Hepatocyte (in vitro differentiated cells): Measurements from ENCODE around the gene SPTBN2. TPM values are rescaled to one million over a fixed set of nuclear protein-coding genes. Genes with fewer than 3 reads are reported as not detected.

Experiments
- DNase-seq: peaks from one replicate; pipeline ENCODE4 v3.0.0-alpha.2; 2016; ENCODE audit warnings: low spot score
- H2AFZ ChIP-seq: fragments of 200-600 bp; sonication (generic); 2 replicates; pipeline ENCODE4 v1.6.0; 2016; ENCODE audit warnings: antibody characterized with exemption, mild to moderate bottlenecking
- H3K27ac ChIP-seq: fragments of 200-600 bp; sonication (generic); 2 replicates; pipeline ENCODE4 v1.5.1; 2016; ENCODE audit warnings: mild to moderate bottlenecking
- H3K27me3 ChIP-seq: fragments of 200-600 bp; sonication (generic); 2 replicates; pipeline ENCODE4 v1.6.1; 2016
- H3K36me3 ChIP-seq: fragments of 200-600 bp; sonication (generic); replicated peaks from 2 replicates; pipeline ENCODE4 v1.5.1; 2016; ENCODE audit warnings: low read depth; ENCODE audit not compliant: insufficient read depth
- H3K4me1 ChIP-seq: fragments of 200-600 bp; sonication (generic); 2 replicates; pipeline ENCODE4 v1.5.1; 2016; ENCODE audit warnings: mild to moderate bottlenecking, moderate library complexity; ENCODE audit not compliant: insufficient read depth
- H3K4me2 ChIP-seq: fragments of 200-600 bp; sonication (generic); 2 replicates; pipeline ENCODE4 v1.6.0; 2016
- H3K4me3 ChIP-seq: fragments of 200-600 bp; sonication (generic); 2 replicates; pipeline ENCODE4 v1.5.1; 2016; ENCODE audit warnings: mild to moderate bottlenecking
- H3K79me2 ChIP-seq: fragments of 200-600 bp; sonication (generic); 2 replicates; pipeline ENCODE4 v1.6.0; 2017; ENCODE audit warnings: mild to moderate bottlenecking
- H3K9me2 ChIP-seq: fragments of 200-600 bp; sonication (generic); replicated peaks from 2 replicates; pipeline ENCODE4 v1.6.0; 2017; ENCODE audit warnings: mild to moderate bottlenecking; ENCODE audit not compliant: insufficient read depth
- H3K9me3 ChIP-seq: fragments of 200-600 bp; sonication (generic); 2 replicates; pipeline ENCODE4 v1.5.1; 2016; ENCODE audit warnings: low read depth, mild to moderate bottlenecking
- H4K20me1 ChIP-seq: fragments of 200-600 bp; sonication (generic); 2 replicates; pipeline ENCODE4 v1.6.0; 2016; ENCODE audit warnings: mild to moderate bottlenecking; ENCODE audit not compliant: insufficient read depth, poor library complexity, severe bottlenecking
- EZH2 ChIP-seq: fragments of 200-600 bp; sonication (generic); IDR thresholded peaks from 2 replicates; pipeline ENCODE4 v1.6.1; 2016; ENCODE audit warnings: antibody characterized with exemption, mild to moderate bottlenecking, borderline replicate concordance
- EZH2phosphoT487 ChIP-seq: fragments of 200-600 bp; sonication (generic); IDR thresholded peaks from one replicate; pipeline ENCODE4 v1.6.1; 2018; ENCODE audit warnings: antibody characterized with exemption, mild to moderate bottlenecking, low read depth, moderate library complexity; ENCODE audit not compliant: unreplicated experiment, severe bottlenecking
- whole genome bisulfite sequencing: methylation state at CpG from one replicate; pipeline ENCODE4 v1.1.6; 2016; ENCODE audit warnings: low lambda C conversion rate; ENCODE audit errors: missing lambda C conversion rate; 5-methylcytosine and 5-hydroxymethylcytosine counted together
- polyA plus RNA-seq: library from polyadenylated mRNA; unstranded; fragments of >200 nt; fragmentation: Nextera tagmentation; extraction: Ambion mirVana; gene quantifications from 2 replicates; pipeline ENCODE4 v1.2.1, GENCODE V29; 2016
- total RNA-seq: library from RNA; depleted of rRNA; stranded (reverse); fragments of >200 nt; gene quantifications from 2 replicates; pipeline ENCODE4 v1.2.3, GENCODE V29; 2014
- TF ChIP-seq, protein P1 (sequence below): fragments of 200-600 bp; sonication (generic); IDR thresholded peaks from 2 replicates; pipeline ENCODE4 v1.5.1; 2016; ENCODE audit warnings: antibody characterized with exemption, mild to moderate bottlenecking; ENCODE audit not compliant: poor library complexity

The SPTBN2 gene
- total and polyA plus RNA-seq, 2 experiments from 2014 or later = 152 to 177 TPM

DNA sequence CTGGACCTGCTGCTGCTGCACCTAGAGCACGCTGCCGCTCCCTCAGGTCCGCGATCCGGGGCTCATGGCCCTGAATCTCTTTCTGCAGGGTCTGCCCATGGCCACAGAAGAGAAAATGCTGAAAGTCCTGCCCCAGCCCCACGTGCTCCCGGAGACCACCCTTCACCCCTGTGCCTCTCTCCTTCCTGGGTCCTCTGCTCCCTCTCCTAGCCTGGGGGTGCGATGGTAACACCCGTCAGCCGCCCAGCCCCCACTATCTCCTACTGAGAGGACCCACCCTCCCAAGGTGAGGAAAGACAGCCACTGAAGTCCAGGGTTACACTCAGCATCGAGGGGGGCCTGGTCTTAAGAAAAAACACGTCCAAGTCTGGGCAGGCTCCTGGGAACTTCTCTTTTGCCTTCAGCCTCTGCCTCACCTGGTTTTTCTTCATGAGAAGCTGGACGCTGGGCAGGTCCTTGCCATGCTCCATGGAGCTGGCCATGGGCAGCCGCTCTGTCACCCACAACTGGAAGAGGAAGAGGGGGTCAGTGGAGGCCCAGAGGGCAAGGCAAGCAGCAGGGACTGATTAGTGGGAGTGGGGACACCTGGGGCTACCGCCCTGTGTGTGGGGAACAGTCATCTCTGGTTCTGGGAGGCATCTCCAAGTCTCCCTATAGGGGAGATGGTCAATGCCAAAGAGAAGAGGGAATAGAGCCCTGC, 35.5 kb downstream of the SPTBN2 start:
- H3K27ac ChIP-seq = no peak overlapping the region
- TF ChIP-seq, protein P1, sequence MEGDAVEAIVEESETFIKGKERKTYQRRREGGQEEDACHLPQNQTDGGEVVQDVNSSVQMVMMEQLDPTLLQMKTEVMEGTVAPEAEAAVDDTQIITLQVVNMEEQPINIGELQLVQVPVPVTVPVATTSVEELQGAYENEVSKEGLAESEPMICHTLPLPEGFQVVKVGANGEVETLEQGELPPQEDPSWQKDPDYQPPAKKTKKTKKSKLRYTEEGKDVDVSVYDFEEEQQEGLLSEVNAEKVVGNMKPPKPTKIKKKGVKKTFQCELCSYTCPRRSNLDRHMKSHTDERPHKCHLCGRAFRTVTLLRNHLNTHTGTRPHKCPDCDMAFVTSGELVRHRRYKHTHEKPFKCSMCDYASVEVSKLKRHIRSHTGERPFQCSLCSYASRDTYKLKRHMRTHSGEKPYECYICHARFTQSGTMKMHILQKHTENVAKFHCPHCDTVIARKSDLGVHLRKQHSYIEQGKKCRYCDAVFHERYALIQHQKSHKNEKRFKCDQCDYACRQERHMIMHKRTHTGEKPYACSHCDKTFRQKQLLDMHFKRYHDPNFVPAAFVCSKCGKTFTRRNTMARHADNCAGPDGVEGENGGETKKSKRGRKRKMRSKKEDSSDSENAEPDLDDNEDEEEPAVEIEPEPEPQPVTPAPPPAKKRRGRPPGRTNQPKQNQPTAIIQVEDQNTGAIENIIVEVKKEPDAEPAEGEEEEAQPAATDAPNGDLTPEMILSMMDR = no peak
- TF ChIP-seq EZH2phosphoT487 = no peak
- no peak for TF ChIP-seq EZH2
- no peaks in the 10 kb centered on the region for H4K20me1 ChIP-seq
- no peak overlapping the region for H3K4me3 ChIP-seq
- no peaks in the 10 kb centered on the region for H3K79me2 ChIP-seq
- H3K4me2 ChIP-seq = no peak overlapping the region
- 97% methylated on average over 15 of the region's 15 CpGs for WGBS
- H2AFZ ChIP-seq = no peak overlapping the region
- H3K9me3 ChIP-seq = no peaks in the 10 kb centered on the region
- no peaks in the 10 kb centered on the region for H3K9me2 ChIP-seq
- H3K4me1 ChIP-seq = no peaks in the 10 kb centered on the region
- H3K36me3 ChIP-seq = no peaks in the 10 kb centered on the region
- no peaks in the 10 kb centered on the region for H3K27me3 ChIP-seq
- DNase-seq = no peak

DNA sequence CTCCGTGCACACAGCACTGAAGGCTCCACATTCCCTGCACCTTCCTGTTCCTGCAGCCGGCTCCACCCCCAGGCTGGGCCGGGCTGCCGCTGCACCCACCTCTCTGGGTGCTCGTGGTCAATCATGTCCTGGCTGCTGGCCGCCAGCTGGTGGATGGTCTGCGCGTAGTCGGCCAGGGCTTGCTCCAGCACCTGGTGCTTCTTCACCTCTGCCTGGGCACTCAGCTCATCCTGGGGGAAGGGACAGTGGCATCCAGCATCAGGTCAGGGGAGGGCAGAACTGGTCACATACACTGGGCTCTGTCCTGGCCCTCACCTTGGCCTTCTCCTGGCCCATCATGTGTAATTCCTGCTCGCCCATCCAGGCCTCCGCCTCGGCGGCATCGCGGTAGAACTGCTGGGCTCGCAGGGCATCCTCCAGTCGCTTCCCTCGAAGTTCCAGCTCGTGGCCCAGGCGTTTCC, 36.1 kb downstream of the SPTBN2 start:
- H3K9me3 ChIP-seq = no peaks in the 10 kb centered on the region
- H2AFZ ChIP-seq = no peak overlapping the region
- TF ChIP-seq EZH2phosphoT487 = no peak
- TF ChIP-seq, protein P1 = no peak
- TF ChIP-seq EZH2 = no peak

DNA sequence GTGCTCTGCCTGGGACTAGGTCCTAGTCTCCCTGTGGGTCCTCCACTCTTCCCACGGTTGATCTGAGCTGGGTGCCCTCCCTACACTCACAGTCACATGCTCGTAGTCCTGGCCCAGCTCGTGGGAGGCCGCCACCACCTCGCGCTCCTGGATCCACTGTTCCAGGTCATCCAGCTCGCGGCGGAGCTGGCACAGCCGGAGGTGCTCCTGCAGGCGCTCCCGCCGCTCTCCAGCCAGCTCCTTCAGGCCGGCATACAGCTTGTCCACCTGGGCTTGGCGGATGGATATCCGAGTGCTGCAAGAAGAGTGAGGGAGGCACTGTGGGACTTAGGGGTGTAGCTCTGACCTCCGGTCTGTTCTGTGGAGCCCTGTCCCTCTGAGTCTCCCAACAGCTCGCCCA, 36.6 kb downstream of the SPTBN2 start:
- Histone ChIP-seq H3K9me2 (no peaks in the 10 kb centered on the region), H3K4me3 (no peak overlapping the region), H3K4me1 (no peaks in the 10 kb centered on the region), H3K9me3 (no peaks in the 10 kb centered on the region), H3K4me2 (no peak overlapping the region), H3K36me3 (no peaks in the 10 kb centered on the region), H2AFZ (no peak overlapping the region), H3K27ac (no peak overlapping the region), H3K79me2 (no peaks in the 10 kb centered on the region), H3K27me3 (no peaks in the 10 kb centered on the region), H4K20me1 (no peaks in the 10 kb centered on the region)
- no peak for DNase-seq
- WGBS = 96% methylated on average over 18 of the region's 18 CpGs
- TF ChIP-seq, protein P1 = no peak
- TF ChIP-seq EZH2phosphoT487 (no peak), EZH2 (no peak)

More for the DNA sequence above, 36.1 kb downstream of the SPTBN2 start:
- no peak overlapping the region for H3K4me2 ChIP-seq
- H3K27ac ChIP-seq = no peak overlapping the region
- H4K20me1 ChIP-seq = no peaks in the 10 kb centered on the region
- no peaks in the 10 kb centered on the region for H3K79me2 ChIP-seq
- DNase-seq = no peak
- no peaks in the 10 kb centered on the region for H3K9me2 ChIP-seq
- 96% methylated on average over 20 of the region's 20 CpGs for WGBS
- no peaks in the 10 kb centered on the region for H3K27me3 ChIP-seq
- H3K4me3 ChIP-seq = no peak overlapping the region
- no peaks in the 10 kb centered on the region for H3K36me3 ChIP-seq
- no peaks in the 10 kb centered on the region for H3K4me1 ChIP-seq
